HFFc6 (cell line): ENCODE measurements around the gene NCBP1. TPM values are rescaled to one million over a fixed set of nuclear protein-coding genes. Genes with fewer than 3 reads are reported as not detected.

ENCODE experiments used
- DNase-seq: peaks from one replicate; pipeline ENCODE4 v3.0.0-alpha.2; 2018
- H3K27ac Mint-ChIP-seq: 2 replicates; pipeline ENCODE4 v1.8.0; 2020; ENCODE audit warnings: mild to moderate bottlenecking, mixed read lengths
- H3K27me3 Mint-ChIP-seq: 2 replicates; pipeline ENCODE4 v1.8.0; 2021; ENCODE audit warnings: mild to moderate bottlenecking, moderate library complexity, mixed read lengths; ENCODE audit not compliant: insufficient read depth
- H3K36me3 Mint-ChIP-seq: 2 replicates; pipeline ENCODE4 v1.8.0; 2021; ENCODE audit warnings: low read depth, mixed read lengths
- H3K4me1 Mint-ChIP-seq: 2 replicates; pipeline ENCODE4 v1.8.0; 2020; ENCODE audit warnings: low read depth, mixed read lengths
- H3K4me3 Mint-ChIP-seq: 2 replicates; pipeline ENCODE4 v1.8.0; 2020; ENCODE audit warnings: mild to moderate bottlenecking, moderate library complexity, mixed read lengths
- H3K9me3 Mint-ChIP-seq: 2 replicates; pipeline ENCODE4 v1.8.0; 2020; ENCODE audit warnings: mild to moderate bottlenecking, mixed read lengths
- total RNA-seq, 6 experiments: library from RNA; stranded (reverse); fragmentation: NEBNext Ultra II Directional; extraction: Animal tissue kit (Norgen Biotek cat#: 25700); gene quantifications; 2 replicates in 1 of 6; 3 replicates in 5 of 6; pipeline ENCODE4 v1.2.3, GENCODE V29; 2021
- TF ChIP-seq, protein P1 (sequence below): fragments of 200-600 bp; sonication (generic); IDR thresholded peaks from 2 replicates; pipeline ENCODE4 v1.5.0; 2021; ENCODE audit warnings: antibody characterized with exemption, mild to moderate bottlenecking

The NCBP1 gene
- total RNA-seq, 6 experiments from 2014 or later: 36.5 to 46.3 (median 41.2) TPM

DNA sequence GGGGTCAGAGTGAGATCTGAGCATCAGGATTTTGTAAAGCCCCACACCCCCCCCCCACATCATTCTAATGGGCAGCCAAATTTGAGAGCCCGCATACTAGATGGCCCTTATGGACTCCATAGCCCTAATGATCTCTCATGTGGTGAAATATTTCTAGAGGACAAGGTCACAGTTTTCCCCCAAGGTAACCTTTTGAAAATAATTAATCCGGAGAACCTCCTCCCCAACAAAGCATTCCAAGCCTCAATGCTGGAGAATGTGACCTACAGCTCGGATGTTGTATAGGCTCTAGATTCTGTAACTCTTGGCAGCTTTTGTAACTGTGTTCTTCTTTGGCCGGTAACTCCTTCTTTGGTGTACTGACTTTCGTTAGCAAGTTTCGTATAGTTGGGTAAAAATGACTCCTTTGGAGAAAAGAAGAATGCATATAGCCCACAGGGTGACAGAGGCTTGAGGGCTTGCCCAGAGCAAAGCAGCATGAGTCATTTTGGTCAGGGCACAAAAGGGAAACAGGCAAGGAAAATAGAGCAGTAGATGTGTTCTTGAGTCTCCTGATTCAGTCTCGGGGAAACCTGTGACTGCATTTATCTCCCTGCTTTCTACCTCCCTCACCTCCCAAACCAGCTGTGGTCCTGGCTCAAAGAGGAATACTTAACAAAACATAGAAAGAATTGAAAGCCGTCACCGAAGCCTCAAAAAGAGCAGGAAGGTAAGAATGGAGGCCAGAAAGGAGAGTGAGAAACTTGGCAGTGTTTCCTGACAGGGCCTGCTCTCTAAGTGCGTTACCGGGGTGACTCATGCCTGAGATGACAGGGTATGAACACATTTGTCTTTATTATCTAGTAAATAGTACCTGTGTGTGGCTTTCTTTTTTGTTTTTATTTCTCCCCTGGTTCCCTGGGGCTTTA lies 70.1 kb downstream of the NCBP1 start:
- H3K9me3 Mint-ChIP-seq: 0 out of 2 replicates have a peak, but pooled peaks cover 9% of the 10 kb centered on the region
- H3K36me3 Mint-ChIP-seq: peaks cover 15% of the 10 kb centered on the region
- peak overlapping the region; percentile 73 for H3K4me3 Mint-ChIP-seq

GRCh38 chr9:97704345-97704677 lies 70.7 kb downstream of the NCBP1 start:
- no peak for DNase-seq
- Mint-ChIP-seq H3K27ac (peak overlapping the region; percentile 93), H3K4me1 (peaks cover 61% of the 10 kb centered on the region), H3K4me3 (peak overlapping the region; percentile 73; the same call in 1 of the 2 replicates), H3K27me3 (peaks cover 9% of the 10 kb centered on the region), H3K9me3 (0 out of 2 replicates have a peak, but pooled peaks cover 9% of the 10 kb centered on the region), H3K36me3 (peaks cover 15% of the 10 kb centered on the region)
- TF ChIP-seq, protein P1, sequence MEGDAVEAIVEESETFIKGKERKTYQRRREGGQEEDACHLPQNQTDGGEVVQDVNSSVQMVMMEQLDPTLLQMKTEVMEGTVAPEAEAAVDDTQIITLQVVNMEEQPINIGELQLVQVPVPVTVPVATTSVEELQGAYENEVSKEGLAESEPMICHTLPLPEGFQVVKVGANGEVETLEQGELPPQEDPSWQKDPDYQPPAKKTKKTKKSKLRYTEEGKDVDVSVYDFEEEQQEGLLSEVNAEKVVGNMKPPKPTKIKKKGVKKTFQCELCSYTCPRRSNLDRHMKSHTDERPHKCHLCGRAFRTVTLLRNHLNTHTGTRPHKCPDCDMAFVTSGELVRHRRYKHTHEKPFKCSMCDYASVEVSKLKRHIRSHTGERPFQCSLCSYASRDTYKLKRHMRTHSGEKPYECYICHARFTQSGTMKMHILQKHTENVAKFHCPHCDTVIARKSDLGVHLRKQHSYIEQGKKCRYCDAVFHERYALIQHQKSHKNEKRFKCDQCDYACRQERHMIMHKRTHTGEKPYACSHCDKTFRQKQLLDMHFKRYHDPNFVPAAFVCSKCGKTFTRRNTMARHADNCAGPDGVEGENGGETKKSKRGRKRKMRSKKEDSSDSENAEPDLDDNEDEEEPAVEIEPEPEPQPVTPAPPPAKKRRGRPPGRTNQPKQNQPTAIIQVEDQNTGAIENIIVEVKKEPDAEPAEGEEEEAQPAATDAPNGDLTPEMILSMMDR: no peak

More for the DNA sequence above, 70.1 kb downstream of the NCBP1 start:
- peak; percentile 85 for DNase-seq
- peaks cover 9% of the 10 kb centered on the region for H3K27me3 Mint-ChIP-seq
- TF ChIP-seq, protein P1: no peak
- H3K27ac Mint-ChIP-seq: peak overlapping the region; percentile 93
- H3K4me1 Mint-ChIP-seq: peaks cover 59% of the 10 kb centered on the region

GRCh38 chr9:97704851-97705250 lies 71.2 kb downstream of the NCBP1 start:
- Mint-ChIP-seq H3K9me3 (0 out of 2 replicates have a peak, but pooled peaks cover 9% of the 10 kb centered on the region), H3K36me3 (peaks cover 11% of the 10 kb centered on the region), H3K4me1 (peaks cover 58% of the 10 kb centered on the region), H3K4me3 (peak overlapping the region; percentile 73; the same call in 1 of the 2 replicates), H3K27me3 (peaks cover 5% of the 10 kb centered on the region), H3K27ac (peak overlapping the region; percentile 93)
- no peak for DNase-seq
- TF ChIP-seq, protein P1: no peak

DNA sequence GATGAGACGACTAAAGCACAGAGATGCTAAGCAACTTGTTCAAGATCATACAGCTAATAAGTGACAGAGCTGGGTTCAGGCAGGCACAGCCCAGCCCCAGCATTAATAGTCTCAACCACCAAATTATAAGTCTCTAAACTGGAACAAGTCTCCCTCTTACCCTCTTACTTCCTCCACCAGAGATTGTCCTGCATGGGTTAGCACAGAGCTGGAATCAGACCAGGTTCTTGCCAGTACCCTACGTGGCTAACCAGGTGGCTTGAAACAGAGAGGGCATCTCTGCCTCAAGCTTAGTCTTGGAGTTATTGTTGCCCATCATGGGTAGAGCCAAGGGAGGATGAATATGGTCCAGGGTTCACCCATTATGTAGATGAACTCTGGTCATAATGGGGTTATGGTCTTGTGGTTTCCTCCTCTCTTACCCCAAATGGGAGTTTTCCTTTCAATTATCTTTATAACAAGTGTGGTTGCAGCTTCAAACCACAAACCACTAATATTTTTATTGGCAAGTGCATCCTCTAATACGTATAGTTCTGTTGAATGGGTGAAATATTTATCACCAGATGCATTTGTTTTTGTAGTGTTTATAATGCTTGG lies 71.8 kb downstream of the NCBP1 start:
- Mint-ChIP-seq H3K36me3 (peaks cover 11% of the 10 kb centered on the region), H3K9me3 (0 out of 2 replicates have a peak, but pooled peaks cover 9% of the 10 kb centered on the region), H3K27me3 (peaks cover 5% of the 10 kb centered on the region), H3K4me3 (no peak overlapping the region), H3K27ac (no peak overlapping the region; the same call in 1 of the 2 replicates), H3K4me1 (peaks cover 62% of the 10 kb centered on the region)
- DNase-seq: no peak
- TF ChIP-seq, protein P1: no peak

GRCh38 chr9:97706246-97706645 lies 72.6 kb downstream of the NCBP1 start:
- Mint-ChIP-seq H3K27me3 (peaks cover 5% of the 10 kb centered on the region), H3K36me3 (peaks cover 11% of the 10 kb centered on the region), H3K4me3 (no peak overlapping the region), H3K27ac (no peak overlapping the region; the same call in 1 of the 2 replicates), H3K9me3 (0 out of 2 replicates have a peak, but pooled peaks cover 9% of the 10 kb centered on the region), H3K4me1 (peaks cover 69% of the 10 kb centered on the region)
- DNase-seq: no peak
- TF ChIP-seq, protein P1: no peak
